DLD1 (cell line): Measurements from ENCODE around the gene ZNF787.

ENCODE experiments used
- in situ Hi-C: cut with HindIII; loops from 2 replicates; pipeline ENCODE4 v1.10.0; 2017; ENCODE audit warnings: low sequenced_read_pairs

The ZNF787 gene

DNA sequence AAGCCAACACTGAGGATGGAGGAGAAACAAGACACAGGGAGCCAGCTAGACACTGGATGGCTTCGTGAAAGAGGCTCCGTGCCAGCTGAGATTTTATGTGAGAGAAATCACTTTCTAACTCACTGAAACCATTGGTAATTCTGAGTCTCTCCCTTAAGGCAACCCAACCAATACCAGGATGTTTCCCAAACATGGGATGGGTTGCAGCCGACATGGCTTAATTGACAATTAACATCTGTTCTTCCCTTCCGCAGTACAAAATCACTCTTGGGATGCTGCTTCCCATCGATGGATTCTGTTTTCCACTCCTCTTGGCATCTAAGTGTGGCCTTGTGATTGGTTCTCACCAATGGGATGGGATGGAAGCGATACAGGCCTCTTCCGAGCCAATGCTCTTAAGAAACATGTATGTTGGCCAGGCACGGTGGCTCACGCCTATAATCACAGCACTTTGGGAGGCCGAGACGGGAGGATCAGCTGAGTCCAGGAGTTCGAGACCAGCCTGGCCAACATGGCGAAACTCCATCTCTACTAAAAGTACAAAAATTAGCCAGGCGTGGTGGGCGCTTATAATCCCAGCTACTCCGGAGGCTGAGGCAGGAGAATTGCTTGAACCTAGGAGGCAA, 2.3 kb upstream of the ZNF787 start:
- in situ Hi-C loops = no loop called here

DNA sequence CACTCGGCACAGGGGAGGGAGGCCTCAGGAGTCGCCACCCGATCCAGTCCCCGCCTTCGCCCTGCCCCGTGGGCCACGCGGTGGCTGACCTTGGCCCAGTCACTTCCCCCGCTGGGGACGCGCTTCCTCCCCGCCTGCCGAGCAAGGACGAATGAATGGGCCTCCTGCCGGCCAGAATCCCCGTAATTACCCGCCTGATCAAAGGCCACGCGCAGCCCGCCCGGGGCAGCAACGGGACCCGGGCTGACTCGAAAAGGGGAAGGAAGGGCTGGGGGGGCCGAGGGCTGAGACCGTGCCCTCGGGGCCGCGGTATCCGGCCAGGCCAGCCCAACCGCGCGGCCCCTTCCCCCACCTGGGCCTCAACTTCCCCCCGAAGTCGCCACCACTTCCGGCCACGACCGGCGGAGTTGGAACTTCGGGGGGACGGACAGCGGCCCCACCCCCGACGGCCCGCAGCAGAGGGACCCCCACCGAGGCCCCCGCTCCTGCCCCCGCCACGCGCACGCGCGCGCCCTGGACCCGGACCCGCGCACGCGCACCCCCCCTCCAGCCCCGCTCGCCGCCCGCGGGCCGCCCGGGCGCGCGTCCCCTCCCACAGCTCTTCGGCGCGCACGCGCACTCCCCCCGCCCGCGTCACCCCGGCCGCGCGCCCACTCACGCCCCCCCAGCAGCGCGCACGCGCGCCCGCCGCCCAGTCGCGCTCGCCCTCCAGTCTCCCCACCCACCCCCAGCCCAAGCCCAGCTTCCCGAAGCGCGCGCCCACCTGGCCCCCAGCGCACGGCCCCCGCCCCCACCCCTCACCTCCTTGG, 520 bp downstream of the ZNF787 start:
- in situ Hi-C loops = no loop called here

DNA sequence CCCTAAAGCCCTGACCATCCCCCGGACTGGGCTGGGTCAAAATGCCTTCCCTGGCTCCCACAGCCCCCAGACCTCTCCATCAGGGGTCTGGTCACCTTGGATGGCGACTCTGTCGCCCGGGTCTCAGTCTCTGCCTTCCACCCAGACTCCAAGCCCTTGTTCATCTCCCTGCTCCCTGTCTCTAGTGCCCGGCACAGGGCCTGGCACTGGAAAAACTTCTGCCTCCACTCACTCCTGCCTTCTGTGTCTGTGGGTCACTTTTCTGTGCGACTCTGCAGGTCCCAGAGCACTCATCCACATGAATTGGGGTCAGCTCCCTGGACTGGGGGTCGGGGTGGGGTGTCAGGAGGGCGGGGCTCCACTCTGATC, 1.1 kb downstream of the ZNF787 start:
- in situ Hi-C loops = no loop called here

DNA sequence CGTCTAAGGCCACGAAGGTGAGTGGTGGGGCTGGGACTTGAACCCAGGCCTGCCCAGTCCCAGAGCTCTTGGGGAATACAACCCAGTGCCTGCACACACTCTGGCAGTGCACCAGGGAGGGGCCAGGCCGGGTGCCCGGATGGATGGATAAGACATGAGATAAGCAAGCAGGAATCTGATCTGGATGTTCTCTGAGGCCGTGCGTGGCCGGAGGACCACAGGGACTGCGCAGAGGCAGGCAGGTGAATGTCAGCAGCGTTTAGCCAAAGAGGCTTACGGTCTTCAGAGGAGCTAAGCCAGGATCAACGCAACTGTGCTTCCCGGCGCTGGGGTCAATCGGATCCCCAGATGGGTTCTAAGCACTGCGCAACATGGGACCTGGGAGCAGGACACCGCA, 1.5 kb downstream of the ZNF787 start:
- in situ Hi-C loops = no loop called here

DNA sequence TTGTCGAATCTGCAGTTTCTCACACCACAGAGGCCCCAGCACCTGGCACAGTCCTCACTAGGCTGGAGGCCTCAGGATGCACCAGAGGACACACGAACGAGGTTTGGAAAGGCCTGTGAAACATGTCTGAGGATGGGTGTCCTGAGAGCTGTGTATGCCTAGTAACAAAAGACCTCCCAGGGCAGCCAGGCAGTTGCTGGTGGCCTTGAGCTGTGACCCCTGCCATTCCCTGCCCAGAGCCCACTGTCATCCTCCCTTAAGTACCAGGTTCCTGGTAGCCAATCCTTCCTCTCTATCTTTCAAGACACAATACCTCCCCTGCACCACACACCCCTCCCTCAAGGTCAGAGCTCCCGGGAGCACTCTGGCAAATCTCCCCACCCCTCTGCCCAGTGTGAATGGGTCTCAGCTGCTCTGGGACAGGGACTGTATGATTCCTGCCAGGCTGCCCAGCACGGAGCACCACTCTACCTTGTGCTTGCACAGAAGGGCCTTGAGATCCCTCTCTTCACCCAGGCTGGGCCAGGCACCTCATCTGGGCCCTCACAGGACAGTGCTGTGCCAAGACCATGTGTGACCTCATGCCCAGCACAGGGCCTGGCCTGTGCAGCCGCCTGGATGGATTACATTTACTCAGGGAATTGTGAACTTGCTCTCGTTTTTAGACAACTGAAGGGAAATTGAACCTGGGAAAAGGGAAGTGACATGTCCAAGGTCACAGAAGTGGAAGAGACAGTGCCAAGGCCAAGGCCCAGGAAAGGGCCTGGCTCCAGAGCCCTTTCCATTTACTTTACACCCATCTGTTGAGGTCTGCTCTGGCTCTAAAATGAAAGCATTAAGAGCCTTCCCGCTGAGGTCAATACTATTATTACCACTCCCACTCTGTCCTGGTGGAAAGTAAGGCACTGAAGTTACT, 2.2 kb downstream of the ZNF787 start:
- in situ Hi-C loops = no loop called here

DNA sequence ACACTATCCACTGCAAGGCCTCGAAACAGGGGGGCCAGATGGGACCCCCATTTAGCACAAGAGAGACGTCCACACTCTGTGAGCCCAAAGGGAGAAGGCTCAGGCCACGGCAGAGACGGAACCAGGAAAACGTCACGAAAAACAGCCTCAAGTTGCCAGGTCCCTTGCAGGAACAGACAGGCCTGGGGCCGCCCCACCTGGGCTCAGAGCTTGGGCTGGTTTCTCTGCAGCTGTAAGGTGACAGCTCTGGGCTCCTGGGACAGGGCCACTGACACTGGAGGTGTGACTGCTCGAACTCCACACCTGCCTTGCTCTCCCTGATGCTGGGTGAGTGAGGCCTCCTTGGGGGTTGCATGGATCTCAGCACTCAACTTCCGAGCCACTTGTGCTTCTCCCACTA, 3.2 kb downstream of the ZNF787 start:
- in situ Hi-C loops = no loop called here

DNA sequence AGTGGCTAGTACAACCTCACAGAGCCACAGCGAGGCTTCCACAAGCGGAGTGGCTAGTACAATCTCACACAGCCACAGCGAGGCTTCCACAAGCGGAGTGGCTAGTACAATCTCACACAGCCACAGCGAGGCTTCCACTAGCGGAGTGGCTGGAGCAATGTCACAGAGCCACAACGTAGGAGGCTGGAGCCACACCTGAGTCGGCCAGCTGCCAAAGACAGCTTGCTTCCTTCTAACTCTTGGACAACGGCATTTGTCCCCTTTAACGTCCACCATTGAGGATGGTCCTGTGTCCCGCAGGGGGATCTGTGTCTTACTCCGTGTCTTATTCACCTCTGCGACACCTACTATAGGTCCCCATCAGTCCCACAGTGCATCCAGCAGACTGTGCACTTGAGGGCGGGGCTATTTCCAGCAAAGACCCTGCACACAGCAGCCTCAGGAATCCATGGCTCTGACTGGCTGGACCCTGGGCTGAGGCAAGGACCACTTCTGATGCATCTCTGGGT, 3.7 kb downstream of the ZNF787 start:
- in situ Hi-C loops = no loop called here

DNA sequence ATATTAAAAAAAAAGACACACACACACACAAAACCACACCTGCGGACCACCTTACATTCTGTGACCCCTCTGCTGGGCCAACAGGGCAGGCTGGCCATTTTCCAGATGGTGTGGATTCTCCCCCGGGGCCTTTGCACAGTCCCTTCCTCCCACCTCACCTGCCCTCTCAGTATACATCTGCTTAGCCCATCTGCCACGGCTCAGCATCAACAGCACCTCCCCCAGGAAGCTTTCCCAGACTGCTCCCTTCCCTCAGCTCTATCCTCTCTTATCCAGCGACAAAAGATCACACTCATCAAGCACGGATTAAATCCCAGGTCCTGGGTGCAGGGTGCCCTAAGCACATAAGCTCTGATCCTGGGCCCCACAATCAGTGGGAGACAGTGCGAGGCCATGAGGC, 4.5 kb downstream of the ZNF787 start:
- in situ Hi-C loops = no loop called here

DNA sequence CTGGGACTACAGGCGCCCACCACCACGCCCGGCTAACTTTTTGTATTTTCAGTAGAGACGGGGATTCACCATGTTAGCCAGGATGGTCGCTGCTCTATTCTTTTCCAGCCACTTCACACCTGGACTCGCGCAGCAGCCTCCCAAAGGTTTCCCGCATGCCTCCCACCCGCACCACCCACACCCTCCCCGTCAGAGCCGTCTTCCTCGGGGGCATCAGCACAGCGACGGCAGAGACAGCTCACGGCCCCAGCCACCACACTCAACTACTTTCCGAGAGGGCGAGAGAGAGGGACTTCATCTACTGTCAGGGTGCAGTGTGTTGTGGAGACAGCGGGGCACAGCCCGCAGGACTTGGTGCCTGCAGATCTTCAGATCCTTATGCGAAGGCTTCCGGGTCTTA, 5.6 kb downstream of the ZNF787 start:
- in situ Hi-C loops = no loop called here

DNA sequence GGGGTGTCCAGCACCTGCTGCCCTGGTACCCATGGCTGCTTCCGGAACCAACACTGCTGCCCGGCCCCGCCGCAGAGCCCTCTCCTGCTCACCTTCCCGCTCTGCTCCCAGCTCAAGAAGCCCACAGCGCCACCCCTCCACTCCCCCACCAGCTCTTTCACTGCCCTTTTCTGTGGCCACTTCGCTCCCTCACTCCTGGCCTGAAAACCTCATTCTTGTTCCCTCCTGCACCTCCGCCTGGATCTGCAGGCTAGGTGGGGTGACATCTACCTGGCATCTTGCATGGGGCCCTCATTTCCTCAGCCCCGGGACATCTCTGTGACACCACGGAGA, 6.4 kb downstream of the ZNF787 start:
- in situ Hi-C loops = no loop called here

DNA sequence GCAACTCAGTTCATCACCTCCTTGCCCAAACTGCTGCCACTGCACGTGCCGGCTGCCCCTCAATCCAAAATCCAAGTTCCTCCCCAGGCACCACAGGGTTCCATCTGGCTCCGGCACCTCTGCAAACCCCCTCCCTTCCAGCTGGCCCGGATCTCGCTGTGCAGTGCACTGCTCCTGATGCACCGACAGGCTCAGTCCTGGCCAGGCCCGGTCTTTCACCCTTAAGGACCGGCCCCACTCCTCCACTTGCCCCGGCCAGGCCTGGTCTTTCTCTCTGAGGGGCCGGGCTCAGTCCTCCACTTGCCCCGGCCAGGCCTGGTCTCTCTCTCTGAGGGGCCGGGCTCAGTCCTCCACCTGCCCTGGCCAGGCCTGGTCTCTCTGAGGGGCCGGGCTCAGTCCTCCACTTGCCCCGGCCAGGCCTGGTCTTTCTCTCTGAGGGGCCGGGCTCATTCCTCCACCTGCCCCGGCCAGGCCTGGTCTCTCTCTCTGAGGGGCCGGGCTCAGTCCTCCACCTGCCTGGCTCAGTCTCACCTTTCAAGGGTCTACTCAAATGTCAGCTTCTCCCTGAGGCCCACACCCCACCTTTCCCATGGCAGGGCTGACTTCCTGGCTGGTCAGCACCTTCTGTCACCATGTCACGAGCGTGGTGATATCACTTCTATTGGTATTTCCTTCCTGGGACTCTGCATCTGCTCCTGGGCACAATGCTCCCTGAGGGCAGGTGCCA, 6.9 kb downstream of the ZNF787 start:
- in situ Hi-C loops = no loop called here

DNA sequence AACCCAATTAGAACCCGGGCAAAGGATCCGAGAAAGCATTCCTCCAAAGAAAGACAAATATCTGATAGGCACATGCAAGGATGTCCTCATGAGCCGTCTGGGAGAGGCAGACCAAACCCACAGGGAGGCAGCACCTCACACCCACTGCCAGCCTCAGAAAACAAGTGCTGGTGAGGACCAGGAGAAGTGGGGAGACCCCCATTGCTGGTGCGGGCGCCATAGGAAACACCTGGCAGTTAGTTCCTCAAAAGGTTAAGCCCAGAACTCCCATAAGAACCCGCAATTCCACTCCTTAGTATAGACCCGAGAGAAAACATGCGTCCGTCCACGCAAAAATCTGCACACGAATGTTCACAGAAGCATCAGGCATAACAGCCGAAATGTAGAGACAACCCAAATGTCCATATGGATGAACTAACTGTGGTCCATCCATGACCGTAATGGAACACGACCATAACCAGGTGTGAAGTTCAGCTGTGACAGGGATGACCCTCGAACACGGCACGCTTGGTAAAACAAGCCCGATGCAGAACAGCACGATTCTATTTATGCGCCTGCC, 7.9 kb downstream of the ZNF787 start:
- in situ Hi-C loops = no loop called here

DNA sequence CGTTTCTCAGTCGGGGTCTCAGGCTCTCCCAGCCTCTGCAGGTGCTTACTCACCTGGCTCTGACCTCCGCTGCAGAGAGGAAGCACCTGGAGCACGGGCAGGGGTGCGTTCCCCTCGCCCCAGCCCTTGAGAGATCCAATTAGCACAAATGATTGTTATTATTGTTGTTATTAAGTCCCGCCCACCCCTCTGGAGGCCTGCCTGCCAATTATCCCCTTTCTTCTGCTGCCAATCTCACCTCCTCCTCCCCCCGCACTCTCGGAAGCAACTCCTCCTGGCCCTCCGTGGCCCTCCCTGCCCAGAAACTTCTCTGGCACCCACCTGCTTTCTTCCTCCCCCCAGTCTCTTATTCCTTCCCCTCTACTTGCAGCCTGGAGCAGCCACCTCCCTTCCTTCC, 8.8 kb downstream of the ZNF787 start:
- in situ Hi-C loops = no loop called here

DNA sequence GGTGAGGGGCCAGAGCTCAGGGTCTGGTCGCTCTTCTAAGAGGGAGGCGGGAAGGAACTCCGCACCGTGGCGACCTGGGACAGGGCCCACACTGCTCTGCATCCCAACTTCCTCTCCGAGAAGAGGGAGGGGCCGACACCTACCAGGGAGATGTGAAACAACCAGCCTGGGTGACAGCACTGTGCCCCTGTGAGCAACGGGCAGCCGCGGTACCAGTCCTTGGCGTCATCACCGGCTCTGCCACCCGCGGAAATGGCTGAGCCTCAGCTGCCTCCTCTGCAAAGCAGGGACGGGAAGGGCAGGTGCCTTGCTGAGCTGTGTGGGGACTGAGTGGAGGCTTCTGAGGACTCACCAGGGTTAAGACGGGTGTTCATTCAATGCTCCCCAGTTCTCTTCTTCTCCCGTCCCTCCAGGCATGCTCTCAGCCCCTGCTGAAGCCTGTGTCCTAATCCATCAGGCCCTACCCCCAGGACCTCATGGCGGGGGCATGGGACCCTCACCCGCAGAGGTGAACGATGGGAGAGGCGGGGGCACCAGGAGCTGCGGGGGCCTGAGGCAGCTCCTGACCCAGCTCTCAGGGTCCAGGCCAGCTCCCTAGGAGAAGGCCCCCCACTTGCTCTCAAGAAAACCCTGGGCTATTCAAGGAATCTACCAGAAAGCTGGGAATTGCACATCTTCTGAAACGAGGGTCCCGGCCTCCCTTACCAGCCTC, 9.3 kb downstream of the ZNF787 start:
- in situ Hi-C loops = no loop called here

DNA sequence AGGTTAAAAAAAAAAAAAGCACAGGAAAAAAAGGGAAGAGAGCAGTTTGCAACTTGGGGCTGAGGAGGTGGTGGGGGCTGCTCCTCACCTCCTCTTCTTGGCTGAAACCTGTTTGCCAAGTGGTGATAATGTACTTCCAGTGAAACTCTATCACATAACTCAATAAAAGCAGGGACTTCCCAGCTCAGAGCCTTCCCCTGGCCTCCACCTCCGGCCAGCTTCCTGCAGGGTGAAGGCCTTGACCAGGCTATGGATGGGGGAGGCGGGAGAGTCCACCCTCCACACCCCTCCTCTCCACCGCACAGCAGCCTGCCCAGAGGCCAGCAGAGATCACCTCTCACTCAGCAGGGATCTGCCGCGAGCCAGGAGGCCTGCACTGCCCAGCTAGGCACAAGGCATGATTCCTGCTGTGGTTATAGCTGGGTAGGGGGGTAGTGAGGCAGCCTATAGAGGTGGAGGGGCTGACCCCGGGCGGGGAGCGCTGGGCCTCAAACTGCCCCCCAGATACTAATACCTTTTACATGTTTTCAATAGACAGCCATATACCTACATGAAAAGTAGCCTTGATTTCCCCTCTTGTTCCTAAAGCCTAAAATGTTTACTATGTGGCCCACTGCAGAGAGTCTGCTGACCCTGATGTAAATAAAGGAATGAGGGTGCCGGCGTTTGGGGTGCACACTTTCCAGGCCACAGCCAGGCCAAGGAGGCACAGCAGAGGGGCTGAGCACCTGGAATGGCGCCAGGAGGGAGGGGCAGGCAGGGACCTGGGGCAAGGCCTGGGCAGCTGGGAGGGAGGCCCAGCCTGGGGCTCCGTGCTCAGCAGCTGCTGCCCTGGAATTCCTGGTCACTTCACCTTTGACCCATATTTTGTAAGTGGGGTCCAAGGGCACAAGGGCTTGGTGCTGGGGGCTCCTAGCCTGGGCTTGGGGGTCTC, 10.3 kb downstream of the ZNF787 start:
- in situ Hi-C loops = no loop called here

DNA sequence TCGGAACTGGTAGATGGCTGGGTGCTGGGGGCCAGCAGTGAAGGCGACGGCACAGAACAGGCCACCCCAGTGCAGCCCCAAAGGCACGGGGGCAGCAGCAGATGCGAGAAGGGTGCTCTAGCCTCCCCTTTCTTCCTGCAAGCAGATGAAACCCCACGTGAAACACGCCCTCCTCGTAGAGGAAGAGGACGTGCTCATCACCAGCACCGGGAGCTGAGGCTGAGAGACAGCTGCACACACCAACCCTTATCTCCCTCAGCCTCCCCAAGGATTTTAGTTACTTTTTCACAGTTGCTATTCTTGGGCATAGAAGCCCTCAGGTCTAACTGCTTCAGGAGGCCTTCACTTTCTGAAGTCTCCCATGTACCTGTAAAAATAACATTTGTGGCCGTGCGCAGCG, 11.9 kb downstream of the ZNF787 start:
- in situ Hi-C loops = no loop called here

DNA sequence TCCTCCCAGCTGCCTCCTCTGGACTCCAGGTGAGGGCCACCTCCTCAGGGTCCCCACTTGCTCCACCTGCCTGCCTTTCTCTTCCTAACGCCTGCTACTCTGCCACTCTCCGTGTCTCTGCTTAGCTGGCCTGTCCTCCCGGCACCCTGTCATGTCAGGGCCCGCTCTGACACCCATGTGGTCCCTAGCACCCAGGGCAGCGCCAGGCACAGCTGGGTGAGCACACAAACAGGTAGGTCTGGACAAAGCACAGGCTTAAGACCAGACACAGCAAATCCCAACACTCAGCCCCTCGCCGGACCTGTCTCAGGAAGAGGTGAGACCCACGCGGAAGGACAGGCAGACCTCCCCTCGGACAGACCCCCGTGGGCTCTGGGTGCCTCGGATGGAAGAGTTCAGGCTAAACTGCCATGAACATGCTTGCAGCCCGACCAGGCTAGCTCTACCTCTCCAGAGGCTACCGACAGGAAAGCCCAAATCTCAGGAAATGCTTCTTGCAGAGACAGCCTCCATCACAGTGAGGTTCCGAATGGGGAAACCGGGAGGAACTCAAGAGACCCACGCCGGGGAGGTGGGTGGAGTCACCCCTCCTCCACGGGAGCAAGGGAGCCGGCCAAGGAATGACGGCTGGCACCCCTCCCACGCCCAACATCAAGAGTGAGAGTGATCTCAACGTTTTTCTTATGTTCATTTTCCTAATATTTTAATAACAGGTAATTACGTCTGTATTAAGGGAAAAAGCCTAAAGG, 12.5 kb downstream of the ZNF787 start:
- in situ Hi-C loops = no loop called here

DNA sequence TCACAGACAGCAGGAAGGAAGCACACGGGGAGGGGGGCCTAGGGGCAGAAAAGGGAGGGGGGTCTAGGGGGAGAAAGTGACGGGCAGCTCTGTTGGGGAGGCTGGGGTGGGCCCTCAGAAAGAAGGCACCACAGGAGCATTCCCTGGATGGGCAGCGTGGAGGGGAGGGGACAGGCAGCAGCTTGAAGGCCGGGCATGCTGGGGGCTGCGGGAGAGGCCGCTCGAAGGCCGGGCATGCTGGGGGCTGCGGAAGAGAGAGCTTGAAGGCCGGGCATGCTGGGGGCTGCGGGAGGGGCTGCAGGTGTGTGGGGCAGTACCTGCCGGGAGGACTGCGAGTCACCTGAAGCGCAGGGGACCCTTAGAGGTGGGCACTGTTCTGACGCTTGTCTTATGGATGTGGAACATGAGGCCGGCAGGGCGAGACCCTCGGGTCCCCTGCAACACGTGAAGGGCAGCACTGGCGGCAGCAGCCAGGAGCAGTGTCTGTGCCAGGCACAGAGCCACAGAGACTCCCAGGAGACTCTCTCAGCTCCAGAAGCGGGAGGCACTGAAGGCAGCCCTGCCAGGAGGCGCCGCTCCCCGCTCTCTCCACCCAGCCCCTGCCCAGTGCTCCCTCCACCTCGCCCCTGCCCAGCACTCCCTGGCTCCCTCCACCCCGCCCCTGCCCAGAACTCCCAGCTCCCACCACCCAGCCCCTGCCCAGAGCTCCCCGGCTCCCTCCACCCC, 13.3 kb downstream of the ZNF787 start:
- in situ Hi-C loops = no loop called here
